Measurements from ENCODE around the gene ITPRIP. TPM values are rescaled to one million over a fixed set of nuclear protein-coding genes. Genes with fewer than 3 reads are reported as not detected.

The ITPRIP gene, protein sequence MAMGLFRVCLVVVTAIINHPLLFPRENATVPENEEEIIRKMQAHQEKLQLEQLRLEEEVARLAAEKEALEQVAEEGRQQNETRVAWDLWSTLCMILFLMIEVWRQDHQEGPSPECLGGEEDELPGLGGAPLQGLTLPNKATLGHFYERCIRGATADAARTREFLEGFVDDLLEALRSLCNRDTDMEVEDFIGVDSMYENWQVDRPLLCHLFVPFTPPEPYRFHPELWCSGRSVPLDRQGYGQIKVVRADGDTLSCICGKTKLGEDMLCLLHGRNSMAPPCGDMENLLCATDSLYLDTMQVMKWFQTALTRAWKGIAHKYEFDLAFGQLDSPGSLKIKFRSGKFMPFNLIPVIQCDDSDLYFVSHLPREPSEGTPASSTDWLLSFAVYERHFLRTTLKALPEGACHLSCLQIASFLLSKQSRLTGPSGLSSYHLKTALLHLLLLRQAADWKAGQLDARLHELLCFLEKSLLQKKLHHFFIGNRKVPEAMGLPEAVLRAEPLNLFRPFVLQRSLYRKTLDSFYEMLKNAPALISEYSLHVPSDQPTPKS
- total RNA-seq = 24.6 and 35.5 TPM in 2 replicates

DNA sequence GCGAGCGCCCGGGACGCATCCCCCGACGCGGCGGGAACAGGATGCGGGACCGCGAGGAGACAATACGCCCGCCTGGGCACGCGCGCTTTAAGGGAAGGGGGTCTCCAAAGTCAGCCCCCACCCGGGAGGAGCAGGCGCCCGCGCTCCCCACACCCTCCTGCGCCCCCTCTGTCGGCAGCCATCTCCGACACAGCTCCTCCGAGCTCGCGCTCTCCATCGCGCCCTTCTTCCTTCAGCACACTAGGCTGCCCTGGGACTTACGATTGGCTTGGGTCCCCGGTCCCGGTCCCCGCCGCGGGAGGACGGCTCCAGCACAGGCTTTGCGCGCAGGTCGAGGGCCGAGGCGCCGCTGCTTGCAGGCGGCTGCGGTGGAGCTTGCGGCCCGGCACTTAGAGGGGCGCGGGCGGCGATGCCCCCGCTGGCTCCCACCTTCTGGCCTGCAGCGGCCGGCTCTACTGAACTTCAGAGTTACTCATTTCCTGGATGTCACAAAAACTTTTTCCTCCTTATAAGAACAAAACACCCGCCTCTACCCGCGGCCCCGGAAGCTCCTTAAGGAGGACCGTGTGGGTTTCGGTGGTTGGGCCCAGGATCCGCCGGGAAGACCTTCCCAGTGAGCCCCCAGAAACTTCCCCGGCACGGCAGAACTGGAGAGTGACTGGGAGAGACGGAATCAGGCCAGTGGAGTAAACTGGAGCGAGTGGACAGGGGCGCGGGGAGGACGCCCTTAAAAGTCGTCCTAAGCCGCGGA lies at the start of gene ITPRIP:
Gene ITPRIP, minus strand, starts transcription at position 481 of the 751 bp plus-strand sequence. CDS start 22,414 bp downstream, outside the sequence.
- DNase-seq (ENCODE audit: low read depth in 2 of 2) = peak; percentile 78 to 92

DNA sequence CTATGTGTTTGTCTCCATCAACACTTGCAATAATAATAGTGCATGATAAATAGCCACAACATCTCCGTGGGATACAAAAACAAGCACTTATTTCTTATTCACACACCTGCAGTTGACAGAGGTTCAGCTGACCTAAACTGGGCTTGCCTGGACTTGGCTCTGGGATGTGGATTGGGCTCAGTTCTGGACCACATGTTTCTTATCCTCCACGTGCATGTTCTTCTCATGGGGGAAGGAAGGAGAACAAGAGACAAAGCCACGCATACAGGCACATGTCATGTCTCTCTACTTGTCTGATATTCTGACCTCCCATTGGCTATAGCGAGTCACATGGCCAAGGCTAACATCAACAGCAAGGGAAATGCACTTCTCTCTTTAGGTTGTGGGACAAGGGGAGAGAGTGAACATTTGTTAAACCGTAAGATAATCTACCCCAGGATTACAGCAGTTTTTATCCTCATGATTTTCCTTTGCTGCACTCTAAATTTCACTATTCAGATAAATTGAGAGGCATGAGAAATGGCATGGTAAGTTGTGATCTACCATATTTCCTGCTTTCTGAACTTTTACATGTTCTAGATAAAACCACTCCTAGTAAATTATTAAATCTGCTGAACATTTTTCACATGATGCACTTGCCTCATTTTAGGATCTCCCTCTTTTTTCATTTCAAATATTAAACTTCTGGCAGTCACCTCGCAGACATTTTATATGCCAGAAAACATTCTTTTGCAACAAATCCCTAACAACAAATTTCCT lies 49.0 kb upstream of the ITPRIP start:
- DNase-seq (ENCODE audit: low read depth in 2 of 2) = no peak

DNA sequence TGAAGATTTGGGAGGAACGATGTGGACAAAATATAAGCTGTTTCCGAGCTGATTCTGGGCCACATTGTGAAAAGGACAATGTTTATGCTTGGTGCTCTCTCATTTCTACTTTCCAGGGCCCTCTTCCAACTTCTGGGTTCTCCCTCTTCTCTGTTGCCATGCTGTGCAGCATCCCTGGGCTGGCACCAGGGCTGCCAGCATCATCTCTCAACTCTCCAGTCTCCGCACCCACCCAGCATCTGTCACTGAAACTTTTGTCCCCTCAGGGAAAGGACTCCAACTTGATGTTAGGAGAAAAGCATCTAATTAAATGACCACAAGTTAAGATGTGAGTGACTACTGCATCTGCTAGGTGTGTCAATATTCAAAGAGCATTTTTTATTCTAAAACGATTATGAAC lies 42.1 kb upstream of the ITPRIP start:
- DNase-seq (ENCODE audit: low read depth in 2 of 2) = no peak

DNA sequence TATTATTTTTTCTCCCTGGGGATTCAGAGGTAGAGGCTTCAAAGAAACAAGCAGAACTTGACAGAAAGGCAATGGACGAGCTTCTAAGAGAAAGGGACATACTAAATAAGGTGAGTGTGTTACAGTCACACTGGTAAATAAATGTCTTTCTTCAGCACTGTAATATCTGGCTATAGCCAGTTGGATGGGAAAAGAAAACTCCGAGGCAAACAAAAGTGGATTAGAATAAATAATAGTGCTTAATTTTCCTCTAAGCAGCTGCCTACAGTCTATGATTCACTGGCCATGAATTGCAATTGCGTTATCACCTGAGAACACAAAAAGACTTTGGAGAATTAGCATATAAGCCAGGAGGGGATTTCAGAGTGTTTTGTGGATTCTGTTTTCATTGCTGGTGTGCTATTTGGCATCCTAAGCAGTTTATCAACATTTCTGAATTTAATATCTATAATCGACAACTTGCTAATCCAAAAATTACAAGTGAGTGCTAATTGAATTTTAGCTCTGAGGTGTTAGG lies 38.6 kb upstream of the ITPRIP start:
- no peak for DNase-seq (ENCODE audit: low read depth in 2 of 2)

DNA sequence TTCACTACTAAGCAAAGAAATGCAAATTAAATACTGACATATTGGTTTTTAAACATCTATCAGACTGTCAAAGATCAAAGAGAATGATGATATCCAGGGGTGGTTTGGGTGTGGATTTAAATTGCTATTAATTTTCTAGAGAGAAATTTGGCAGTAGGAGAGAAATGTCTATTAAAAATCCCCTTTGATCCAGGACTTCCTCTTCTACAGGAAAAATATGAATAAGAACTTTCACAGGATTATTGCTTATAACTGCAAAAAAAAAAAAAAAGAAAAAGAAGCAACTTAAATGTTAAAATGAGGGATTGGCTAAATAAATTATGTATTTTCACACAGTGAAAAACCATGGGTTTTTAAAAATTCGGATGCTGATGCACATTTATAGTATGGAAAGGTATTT lies 36.3 kb upstream of the ITPRIP start:
- DNase-seq (ENCODE audit: low read depth in 2 of 2) = no peak

DNA sequence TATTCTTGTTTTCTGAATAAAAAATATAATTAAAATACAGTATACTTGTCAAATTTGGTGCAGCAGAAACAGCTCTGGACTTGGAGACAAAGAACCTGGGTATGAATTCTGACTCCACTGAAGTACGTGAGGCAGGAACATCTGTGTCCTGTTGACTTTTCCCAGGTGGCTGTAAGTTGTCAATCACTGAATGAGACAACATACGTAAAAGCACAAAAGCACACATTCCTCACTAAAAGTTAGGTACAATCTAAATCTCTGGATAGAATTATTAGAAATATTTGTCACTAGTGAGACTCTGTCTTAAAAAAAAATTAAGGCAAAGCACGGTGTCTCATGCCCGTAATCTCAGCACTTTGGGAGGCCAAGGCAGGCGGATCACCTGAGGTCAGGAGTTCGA lies 33.5 kb upstream of the ITPRIP start:
- no peak for DNase-seq (ENCODE audit: low read depth in 2 of 2)

DNA sequence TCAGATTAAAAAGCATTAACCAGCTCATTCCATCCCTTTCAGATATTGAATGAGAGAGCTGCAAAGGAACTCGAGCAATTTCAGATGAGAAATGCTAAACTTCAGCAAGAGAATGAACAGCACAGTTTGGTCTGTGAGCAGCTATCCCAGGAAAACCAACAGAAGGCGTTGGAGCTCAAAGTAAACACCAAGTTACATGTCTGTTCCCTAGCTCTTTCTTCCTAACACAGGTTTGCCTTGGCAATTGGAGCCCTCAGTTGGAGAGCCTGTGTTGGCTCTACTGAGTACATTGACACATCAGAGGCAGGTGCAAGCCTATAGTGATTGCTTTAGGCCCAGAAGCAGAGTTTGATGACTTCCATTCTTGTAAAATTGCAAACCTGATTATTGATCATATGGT lies 30.1 kb upstream of the ITPRIP start:
- DNase-seq (ENCODE audit: low read depth in 2 of 2) = no peak

DNA sequence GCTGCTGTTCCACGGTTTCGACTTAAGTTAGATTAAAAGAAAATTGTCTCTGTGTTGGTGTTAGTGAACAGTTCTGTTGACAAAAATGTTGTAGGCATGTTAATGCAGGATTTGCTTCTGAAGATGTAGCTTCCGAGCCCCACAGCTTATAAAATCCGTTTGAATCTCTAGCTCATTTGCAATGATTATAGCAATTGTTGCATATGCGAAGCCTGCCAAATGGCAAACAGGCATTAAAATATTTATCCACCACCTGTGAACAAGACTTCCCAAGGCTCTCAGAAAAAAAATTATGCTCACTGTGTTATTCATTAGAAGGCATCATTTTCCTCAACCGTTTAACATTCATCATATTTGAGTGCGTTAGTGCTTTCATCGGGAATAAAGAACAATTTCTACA lies 29.6 kb upstream of the ITPRIP start:
- DNase-seq (ENCODE audit: low read depth in 2 of 2) = no peak

DNA sequence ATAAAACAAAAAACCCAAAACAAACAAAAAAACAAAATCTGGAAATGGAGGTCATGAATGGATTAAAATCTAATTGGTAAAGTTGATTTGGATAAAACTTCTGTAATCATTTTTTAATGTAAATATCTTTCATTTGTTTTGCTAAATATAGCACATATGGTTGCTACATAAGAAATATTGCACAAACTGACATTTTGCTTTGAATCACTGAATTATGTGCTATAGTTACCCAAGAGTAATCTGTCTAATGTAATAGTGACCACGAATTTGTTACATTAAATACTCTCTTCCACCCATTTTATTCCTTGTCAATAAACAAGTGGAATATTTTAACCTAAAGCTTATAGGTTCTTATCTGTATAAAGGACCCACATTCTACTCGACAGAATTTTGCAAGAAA lies 21.5 kb upstream of the ITPRIP start:
- DNase-seq (ENCODE audit: low read depth in 2 of 2) = no peak

DNA sequence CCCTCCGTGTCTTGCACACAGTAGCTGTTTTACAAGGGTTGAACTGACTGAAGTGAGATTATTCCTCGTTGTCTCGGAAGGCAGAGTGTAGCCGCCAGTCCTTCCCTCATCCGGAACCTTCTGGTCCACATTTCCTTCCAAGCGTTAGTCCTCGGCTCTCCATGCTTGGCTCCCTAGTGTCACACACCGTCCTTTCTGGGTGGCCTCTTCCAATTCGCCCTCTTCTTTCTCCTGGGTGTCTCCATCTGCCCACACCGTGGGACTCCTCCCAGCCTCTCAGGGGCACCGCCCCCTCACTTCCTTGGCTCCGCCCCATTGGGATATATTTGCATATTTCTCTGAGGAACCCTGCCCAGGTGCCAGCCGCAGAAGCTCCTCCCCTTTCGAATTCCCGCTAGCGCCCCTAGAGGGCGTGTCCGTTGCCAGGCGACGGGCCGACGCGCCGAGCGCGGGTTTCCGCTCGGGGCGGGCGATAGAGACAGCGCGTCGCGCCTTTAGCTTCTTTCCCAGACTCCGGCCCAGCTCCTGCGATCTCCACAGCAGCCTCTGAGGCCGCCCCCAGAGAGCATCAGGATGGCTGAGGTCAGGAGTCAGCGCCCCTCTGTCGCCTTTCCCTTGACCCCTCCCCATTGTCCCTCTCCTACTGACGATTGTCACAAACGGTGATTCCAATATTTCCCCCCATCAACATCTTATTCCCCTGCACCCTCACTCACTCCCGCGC lies 15.2 kb upstream of the ITPRIP start, which contains the start of gene CFAP58:
Gene CFAP58, plus strand, starts transcription at position 509 of the 724 bp plus-strand sequence. Its CDS starts 65 bp downstream, at position 574.
- DNase-seq (ENCODE audit: low read depth in 2 of 2) = peak; percentile 82 to 84

DNA sequence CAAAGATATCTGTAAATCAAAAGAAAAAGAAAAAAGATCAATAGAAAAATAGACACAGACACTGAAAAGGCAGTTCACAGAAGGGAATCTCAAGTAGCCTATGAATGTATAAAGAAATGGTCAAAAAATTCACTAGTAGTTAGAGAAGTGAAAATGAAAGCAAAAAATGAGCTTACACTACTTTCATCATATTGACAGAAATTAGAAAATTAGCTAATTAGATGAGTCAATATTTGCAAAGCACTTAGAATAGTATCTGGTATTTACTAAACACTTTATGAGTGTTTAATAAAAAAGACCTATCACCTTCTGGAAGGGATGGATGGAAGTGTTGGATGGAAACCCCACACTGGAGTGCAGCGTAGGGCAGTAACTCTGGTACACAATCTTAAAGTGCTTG lies 13.7 kb upstream of the ITPRIP start:
- DNase-seq (ENCODE audit: low read depth in 2 of 2) = no peak

DNA sequence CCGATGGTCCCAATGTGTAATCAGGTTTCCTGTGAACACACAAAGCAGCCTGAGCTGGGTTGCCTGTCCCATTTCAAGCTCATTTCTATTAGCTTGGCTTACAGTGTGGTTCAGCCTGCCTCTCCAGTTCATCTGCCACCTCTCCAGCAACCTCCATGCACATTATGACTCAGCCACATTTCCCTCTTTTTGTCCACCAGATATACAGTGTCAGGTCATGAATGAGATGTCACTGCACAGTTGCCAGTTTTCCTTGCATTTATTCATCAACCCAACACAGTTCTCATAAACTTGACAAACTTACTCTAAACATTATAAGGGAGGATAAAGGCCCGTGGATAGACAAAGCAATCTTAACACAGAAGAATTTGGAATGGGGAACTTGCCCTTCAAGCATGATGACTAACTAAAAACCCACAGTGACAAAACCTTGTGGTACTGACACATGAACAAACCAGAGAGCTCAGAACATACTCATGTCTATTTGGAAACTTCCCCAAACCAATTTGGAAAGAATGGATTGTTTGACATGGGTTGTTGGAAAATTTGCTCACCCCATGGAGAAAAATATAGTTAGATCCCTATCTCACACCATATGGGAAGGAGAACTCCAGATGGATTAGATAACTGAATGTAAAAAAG lies 12.9 kb upstream of the ITPRIP start:
- peak in 1 of 2 donors; percentile 35 for DNase-seq (ENCODE audit: low read depth in 2 of 2)

DNA sequence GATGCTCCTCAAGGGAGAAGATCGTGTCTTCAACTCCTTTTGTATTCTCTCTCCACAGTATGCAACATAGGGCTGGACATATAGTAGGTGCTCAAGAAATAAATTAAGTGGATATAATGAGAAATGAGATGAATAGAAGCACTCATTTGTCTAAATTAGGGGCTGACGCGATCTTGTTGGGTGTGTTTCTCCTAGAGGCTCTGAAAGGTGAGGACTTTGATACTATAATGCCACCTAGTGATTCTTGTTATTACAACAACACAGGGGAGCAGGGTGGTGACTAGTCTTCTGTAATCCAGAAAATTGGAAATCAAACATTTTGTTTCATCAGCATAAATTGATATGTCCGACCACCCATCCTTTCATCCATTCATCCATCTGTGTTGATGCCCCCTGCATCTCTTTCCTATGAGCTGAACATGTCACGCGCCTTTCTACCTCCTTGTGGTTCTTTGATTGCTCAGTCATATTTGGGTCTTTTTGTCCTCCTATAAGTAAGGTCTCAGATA lies 11.9 kb upstream of the ITPRIP start:
- DNase-seq (ENCODE audit: low read depth in 2 of 2) = peak; percentile 82 to 85

DNA sequence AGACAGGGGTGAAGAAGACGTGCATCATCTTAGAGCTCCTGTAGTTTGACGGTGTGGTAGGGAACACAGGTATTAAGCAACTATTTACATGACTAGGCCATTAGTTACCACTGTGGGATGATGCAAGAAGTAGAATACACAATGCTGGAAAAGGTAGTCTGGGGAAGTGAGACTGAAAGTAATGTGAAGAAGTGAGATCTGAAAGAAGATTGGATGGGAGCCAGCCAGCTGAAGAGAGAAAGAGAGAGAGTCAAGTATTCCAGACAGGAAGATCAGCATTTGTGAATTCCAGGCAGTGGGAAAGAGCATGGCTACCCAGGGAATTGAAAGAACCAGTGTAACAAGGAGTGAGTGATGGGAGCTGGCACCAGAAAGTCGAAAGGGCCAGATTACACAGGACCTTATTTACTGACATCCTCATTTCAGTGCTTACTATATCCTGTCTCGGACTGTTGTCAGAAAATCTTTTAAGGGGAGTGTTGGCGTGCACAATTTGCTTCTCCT lies 11.4 kb upstream of the ITPRIP start:
- DNase-seq (ENCODE audit: low read depth in 2 of 2) = peak in 1 of 2 donors; percentile 80

DNA sequence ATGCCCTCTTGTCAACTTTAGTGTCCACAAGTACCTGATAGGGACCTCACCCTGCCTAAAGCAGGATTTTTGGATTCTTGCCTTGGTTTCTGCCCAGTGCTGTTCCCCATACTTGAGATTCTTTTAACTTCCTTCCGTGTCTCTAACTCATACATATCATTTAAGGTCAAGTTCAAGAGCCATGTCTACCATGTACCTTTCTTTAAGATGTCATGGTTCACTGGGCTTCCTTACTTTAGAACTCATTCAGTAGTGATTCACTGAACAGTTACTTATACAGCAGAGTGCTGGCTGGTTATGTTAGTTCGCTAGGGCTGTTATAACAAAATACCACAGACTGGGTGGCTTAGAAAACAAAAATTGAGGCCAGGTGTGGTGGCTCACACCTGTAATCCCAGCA lies 10.3 kb upstream of the ITPRIP start:
- DNase-seq (ENCODE audit: low read depth in 2 of 2) = no peak

DNA sequence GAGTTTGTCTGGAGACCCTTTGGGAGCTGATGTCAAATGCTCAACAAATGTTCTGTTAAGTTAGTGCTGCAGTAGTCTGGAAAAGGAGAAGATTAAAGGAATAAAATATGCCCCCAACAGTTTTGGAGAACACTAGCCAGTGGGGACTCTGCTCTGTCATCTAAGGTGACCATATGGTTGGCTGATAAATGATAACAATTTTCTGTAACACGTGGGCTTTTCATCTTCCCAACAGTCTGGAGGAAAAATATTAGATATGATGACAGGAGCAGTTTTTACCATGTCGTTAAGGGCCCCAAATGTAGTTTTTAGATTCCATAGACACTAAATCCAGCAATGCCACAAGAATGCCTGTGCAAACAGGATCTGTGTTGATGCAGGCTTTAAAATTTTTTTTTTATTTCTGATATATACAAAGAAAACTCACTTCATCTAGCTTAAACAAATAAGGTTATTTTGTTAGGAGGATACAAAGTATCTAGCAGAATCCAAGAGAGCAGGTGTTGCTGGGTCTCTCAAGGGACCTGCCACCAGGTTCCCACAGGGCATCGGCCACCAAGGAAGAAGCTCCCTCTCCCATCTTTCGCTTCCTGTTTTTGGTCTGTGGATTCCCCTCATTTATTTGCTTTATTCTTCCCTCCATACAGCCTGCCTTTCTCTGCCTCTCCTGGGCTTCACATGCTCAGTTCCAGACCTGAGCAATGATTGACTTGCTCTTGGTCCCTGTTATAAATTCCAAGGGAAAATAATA lies 9.2 kb upstream of the ITPRIP start:
- no peak for DNase-seq (ENCODE audit: low read depth in 2 of 2)

DNA sequence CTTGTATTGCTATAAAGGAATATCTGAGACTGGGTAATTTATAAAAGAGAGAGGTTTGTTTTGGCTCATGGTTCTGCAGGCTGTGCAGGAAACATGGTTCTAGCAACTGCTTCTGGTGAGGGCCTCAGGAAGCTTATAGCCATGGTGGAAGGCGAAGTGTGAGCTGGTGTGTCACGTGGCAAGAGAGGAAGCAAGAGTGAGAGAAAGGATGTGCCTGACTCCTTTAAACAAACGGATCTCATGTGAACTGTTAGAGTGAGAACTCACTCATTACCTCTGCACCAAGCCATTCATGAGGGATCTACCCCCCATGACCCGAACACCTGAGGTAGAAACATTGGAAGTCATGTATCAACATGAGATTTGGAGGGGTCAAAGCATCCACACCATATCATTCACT lies 7.7 kb upstream of the ITPRIP start:
- DNase-seq (ENCODE audit: low read depth in 2 of 2) = peak in 1 of 2 donors; percentile 48

DNA sequence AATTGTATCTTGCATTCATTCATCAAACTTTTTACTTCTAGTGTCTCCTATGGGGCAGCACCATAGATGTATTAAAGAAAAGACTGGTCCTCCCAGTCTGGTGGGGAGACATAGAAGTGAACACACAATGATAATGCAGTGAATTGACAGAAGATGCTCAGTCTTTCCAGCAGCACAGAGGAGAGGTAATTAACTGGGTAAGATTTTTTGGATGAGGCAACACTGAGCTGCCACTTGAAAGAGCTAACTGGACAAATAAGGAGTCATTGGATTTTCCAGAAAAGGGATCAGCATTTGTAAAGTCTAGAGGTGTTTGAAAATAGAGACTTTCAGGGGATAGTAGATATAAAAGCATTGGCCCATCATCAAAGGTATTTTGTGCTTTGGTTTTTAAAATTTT lies 7.2 kb upstream of the ITPRIP start:
- DNase-seq (ENCODE audit: low read depth in 2 of 2) = no peak

DNA sequence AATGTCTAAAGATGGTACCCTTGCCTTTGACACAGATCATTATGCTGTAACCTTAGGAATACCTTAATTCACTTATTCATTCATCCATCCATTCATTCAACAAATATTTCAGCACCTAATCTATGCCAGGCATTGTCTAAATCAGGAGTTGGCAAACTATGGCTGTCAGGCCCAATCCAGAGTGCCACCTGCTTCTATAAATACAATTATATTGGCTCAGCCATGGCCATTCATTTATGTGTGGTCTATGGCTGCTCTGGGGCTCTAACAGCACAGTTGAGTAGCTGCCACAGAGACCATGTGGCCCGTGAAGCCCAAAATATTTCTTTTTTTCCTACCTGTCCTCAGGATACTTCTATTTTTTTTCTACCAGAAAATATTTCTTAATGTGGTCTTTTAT lies 6.0 kb upstream of the ITPRIP start:
- no peak for DNase-seq (ENCODE audit: low read depth in 2 of 2)

All from lung microvascular endothelial cell (primary cell).